Stimulated activated CD8-positive, alpha-beta memory T cell treated with anti-CD3 and anti-CD28 coated beads, Interleukin-12 subunit alpha, Interleukin-12 subunit beta, amount 100 ng/mL, for 24 hours (primary cell): Measurements from ENCODE around the gene GOLGA6L10.
"Not testable (repeated sequence)": the region's sequence is repeated elsewhere in the genome, so short reads cannot be mapped to it uniquely, and the experiment has no call there.

Experiments used
- DNase-seq: peaks from one replicate; pipeline ENCODE4 v3.0.0-alpha.2; 2020; ENCODE audit errors: extremely low read depth

The GOLGA6L10 gene

DNA sequence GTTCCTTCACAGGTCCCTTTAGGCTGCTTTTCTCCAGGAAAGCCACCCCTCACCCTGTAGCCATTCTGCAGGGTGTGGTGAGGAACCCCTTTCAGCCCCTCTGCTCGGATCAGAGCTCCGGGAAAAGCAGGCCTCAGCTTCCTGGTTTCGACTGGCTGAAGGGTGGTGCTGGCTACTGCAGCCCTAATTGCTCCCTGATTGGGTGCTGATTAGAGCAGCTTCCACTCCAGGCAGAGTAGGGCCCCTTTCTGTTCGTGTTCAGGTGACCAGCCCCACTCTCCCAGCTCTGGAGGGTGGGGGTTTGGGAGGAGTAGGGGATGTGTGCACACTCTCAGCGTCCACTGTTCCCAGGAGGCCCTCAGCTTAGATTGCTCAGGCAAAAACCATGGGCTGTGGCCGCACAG lies 49.8 kb downstream of the GOLGA6L10 start:
- DNase-seq, result not testable (repeated sequence)

DNA sequence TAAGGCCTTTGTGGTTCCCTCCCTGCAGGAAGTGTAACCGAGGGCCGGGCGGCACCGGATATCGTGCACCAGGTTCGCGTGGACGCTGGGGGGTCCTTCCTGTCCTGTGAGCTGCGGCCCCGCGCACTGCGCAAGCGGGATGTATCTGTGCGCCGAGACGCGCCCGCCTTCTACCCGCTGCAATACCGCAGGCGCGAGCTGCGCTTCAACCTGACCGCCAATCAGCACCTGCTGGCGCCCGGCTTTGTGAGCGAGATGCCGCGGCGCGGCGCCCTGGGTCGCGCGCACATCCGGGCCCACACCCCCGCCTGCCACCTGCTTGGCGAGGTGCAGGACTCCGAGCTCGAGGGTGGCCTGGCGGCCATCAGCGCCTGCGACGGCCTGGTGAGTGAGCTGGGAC lies 50.8 kb downstream of the GOLGA6L10 start:
- peak; percentile 21 for DNase-seq

DNA sequence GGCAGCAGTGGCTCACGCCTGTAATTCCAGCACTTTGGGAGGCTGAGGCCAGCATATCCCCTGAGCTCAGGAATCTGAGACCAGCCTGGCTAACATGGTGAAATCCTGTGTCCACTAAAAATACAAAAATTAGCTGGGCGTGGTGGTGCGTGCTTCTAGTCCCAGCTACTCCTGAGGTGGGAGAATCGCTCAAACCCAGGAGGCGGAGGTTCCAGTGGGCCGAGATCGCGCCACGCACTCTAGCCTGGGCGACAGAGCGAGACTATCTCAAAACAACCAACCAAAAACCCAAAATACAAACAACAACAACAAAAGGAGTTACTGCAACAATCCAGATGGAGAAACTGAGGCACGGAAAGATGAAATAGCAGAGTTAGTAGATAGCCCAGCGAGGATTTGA lies 51.2 kb downstream of the GOLGA6L10 start:
- DNase-seq, result no peak

DNA sequence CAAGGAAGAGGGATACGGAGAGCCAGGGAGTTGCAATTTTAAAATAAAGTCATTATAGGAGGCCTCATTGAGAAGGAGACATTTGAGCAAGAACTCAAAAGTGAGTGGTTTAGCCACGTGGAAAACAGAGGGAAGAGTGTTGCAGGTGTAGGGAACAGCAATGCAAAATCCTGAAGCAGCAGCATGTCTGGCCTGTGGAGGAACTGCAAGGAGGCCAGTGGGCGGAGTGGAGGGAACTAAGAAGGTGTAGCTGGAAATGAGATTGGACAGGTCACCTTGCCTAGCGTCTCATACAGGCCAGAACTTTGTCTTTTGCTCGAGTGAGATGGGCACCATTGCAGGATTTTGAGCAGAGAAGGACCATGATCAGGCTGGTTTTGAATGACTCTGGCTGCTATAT lies 51.7 kb downstream of the GOLGA6L10 start:
- no peak for DNase-seq

DNA sequence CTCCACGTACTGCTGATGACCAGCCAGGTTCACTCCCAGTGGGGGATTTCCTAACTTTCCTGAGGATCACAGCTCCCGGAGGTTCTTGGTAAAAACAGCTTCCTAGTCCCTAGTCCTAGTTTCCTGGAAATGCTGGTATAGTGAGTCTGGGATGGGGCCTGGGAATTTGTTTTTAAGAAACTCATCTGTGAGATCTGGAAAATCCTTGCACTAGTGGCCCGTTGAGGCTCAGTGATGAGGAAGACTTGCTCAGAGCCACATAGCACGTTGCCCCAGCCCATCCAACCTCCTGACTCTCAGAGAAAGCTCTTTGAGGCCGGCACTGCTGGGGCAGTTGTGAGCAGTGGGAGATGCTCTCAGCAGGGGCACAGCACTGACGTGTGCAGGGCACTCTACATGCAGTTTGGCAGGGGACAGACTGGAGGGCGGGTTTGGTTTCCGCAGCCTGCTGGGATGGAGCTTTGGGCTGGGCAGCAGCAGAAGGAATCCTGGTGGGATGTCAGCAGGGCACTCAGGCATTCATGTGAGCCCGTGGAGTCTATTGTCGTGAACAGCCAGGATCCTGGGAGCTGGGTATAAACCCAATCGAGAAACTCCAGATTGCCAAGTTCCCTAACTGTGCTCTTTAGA lies 55.1 kb downstream of the GOLGA6L10 start:
- no peak for DNase-seq

DNA sequence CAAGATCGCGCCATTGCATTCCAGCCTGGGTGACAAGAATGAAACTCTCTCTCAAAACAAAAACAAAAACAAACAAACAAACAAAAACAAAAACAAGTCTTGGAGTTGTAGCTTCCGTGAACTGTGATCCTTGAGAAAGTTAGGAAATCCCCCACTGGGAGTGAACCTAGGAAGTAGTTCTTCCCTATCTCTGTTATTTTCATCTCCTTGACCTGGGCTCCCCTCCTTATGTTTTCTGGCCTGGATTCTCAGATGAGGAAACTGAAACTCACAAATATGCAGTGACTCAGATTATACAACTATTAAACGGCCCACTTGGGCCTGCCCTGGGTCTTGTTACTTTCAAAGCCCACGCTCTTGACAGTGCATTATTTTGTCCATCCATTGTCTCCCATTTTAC lies 57.0 kb downstream of the GOLGA6L10 start:
- no peak for DNase-seq
